Measurements from ENCODE around the gene TNIK.
"Not testable (repeated sequence)": the region's sequence is repeated elsewhere in the genome, so short reads cannot be mapped to it uniquely, and the experiment has no call there.

The TNIK gene

DNA sequence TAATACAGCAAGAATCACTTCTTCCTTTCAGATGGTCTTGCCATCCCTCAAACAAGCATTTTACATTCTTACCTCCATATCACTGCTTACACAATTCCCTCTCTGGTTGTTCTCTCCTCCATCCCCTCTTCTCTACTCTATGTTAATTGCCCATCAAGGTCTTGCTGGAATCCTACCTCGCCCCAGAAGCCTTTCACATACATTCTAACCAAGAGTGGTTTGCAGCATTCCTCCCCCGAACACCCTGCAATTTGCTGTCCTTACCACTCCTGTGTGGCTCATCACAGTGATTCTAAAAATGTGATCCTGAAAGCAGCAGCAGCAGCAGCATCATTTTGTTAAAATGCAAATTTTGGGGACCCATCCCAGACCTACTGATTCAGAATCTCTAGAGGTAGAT, 30.6 kb downstream of the TNIK start:
- no peak overlapping the region for H3K4me3 ChIP-seq (ENCODE audit: low read depth, low read length)
- TF ChIP-seq, protein P1, sequence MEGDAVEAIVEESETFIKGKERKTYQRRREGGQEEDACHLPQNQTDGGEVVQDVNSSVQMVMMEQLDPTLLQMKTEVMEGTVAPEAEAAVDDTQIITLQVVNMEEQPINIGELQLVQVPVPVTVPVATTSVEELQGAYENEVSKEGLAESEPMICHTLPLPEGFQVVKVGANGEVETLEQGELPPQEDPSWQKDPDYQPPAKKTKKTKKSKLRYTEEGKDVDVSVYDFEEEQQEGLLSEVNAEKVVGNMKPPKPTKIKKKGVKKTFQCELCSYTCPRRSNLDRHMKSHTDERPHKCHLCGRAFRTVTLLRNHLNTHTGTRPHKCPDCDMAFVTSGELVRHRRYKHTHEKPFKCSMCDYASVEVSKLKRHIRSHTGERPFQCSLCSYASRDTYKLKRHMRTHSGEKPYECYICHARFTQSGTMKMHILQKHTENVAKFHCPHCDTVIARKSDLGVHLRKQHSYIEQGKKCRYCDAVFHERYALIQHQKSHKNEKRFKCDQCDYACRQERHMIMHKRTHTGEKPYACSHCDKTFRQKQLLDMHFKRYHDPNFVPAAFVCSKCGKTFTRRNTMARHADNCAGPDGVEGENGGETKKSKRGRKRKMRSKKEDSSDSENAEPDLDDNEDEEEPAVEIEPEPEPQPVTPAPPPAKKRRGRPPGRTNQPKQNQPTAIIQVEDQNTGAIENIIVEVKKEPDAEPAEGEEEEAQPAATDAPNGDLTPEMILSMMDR (IDR thresholded peaks at IDR 0.05; ENCODE audit: low read depth, low read length), result no peak

DNA sequence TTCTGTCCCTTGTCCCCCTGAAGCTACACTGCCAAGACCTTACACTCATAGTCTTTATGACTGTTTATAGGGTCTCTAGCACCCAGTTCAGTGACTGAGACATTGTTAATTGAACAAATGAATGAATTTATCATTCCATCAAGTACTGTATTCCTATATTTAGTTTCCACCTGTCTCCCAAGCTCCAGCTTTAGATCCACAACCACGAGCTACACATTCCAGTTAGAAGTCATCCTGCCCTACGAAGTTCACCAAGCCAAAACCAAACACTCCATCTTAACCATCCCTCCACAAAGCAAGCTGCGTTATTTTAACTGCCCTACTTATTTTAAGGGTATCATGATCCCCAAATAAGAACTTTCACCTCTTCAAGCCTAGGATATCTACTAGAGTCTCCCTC, 31.3 kb downstream of the TNIK start:
- no peak overlapping the region for H3K4me3 ChIP-seq (ENCODE audit: low read depth, low read length)
- TF ChIP-seq, protein P1 (IDR thresholded peaks at IDR 0.05; ENCODE audit: low read depth, low read length), result no peak

DNA sequence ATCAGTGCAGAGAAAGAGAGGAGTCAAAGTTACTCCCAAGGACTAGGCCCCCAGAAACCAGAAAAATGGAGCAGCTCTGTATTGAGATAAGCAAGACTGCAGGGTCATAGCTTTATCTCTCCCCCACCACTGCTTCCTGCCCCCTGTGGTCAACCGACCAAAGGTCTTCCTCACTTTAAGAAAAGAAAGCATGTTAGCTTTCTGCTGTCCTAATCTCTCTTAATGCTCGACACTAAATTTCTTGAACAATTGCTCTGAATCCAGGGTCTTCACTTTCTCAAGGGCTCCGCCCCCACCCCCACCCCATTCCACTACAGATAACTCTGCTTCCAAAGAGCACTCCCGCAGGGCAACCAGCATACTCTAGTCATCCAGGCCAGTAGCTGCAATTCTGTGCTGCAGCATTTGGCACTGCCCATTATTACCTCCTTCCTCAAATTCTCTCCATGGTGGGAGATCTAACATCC, 31.9 kb downstream of the TNIK start:
- TF ChIP-seq, protein P1 (IDR thresholded peaks at IDR 0.05; ENCODE audit: low read depth, low read length), result no peak
- H3K4me3 ChIP-seq (ENCODE audit: low read depth, low read length), result no peak overlapping the region

DNA sequence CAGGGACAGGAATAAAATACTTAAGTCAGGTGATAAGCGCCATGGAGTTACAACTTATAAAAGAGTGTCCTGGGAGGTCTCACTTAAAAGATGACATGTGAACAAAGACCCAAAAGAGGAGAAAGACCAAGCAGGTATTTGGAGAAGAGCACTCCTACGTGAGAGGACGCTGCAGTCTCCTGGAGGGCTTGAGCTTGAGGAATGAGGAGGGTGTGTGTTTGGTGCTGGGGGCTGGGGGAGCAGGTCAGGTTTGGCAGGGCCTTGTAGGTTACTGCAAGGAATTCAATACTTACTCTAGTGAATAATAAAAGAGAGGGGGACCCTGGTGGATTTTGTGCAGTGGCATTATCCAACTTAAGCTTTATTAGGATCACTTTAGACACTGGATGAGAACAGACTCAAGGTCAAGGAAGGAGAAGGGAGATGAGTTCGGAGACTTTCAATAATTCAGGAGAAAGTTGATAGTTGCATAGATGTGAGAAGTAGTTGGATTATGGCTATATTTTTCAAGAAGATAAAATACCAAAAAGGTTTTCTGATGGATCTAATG, 32.4 kb downstream of the TNIK start:
- H3K4me3 ChIP-seq (ENCODE audit: low read depth, low read length), result no peak overlapping the region

DNA sequence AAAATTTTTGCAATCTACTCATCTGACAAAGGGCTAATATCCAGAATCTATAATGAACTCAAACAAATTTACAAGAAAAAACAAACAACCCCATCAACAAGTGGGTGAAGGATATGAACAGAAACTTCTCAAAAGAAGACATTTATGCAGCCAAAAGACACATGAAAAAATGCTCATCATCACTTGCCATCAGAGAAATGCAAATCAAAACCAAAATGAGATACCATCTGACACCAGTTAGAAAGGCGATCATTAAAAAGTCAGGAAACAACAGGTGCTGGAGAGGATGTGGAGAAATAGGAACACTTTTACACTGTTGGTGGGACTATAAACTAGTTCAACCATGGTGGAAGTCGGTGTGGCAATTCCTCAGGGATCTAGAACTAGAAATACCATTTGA, 36.1 kb downstream of the TNIK start:
- not testable (repeated sequence) for H3K4me3 ChIP-seq (ENCODE audit: low read depth, low read length)

More for the DNA sequence above, 32.4 kb downstream of the TNIK start:
- TF ChIP-seq, protein P1 (IDR thresholded peaks at IDR 0.05; ENCODE audit: low read depth, low read length), result no peak

DNA sequence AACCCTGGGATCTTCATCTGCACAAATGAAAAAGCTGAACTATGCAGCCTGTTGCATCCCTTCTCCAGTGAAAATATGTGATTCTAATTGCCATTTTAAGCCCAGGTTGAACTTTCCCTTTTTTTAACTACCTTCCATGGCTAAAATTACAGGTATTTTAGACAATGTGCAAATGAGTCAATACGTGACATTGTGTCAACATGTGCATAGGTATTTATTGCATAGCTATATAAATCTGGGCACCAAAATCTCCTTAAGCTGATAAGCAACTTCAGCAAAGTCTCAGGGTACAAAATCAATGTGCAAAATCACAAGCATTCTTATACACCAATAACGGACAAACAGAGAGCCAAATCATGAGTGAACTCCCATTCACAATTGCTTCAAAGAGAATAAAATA, 37.4 kb downstream of the TNIK start:
- H3K4me3 ChIP-seq (ENCODE audit: low read depth, low read length), result not testable (repeated sequence)

DNA sequence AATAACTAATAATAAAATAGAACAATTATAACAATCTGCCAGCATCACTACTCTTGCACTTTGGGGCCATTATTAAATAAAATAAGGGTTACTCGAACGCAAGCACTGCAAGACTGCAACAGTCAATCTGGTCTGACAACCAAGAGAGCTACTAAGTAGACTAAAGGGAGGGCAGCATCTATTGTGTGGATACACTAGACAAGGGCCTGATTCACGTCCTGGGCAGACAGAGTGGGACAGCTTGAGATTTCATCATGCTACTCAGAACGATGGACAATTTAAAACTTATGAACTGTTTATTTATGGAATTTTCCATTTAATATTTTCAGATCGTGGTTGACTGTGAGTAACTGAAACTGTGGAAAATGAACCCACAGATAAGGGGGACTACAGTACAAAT, 39.5 kb downstream of the TNIK start:
- TF ChIP-seq, protein P1 (IDR thresholded peaks at IDR 0.05; ENCODE audit: low read depth, low read length), result no peak
- H3K4me3 ChIP-seq (ENCODE audit: low read depth, low read length), result no peak overlapping the region

DNA sequence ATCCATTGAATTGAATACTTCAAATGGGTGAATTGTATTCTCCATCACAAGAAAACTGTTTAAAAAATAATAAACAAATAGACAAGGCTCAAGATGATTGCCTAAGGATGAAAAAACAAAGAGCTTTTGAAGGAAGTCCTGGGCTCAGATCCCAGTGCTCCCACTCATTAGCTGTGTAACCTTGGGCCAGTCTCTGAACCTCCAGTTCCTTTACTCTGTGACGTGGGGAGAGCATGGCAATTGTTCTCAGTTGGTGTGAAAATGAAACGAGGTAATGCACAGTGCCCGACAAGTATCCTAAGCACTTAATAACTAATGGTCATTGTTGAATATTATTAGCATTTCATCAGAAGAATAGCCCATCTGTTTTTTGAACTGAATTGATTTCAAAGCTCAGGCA, 40.7 kb downstream of the TNIK start:
- TF ChIP-seq, protein P1 (IDR thresholded peaks at IDR 0.05; ENCODE audit: low read depth, low read length), result no peak
- H3K4me3 ChIP-seq (ENCODE audit: low read depth, low read length), result no peak overlapping the region

Data from WI38 (cell line).